Mucosa of descending colon (tissue), 3 donors: Measurements from ENCODE around the gene GPD1. TPM values are rescaled to one million over a fixed set of nuclear protein-coding genes. Genes with fewer than 3 reads are reported as not detected.
A peak's percentile ranks its signal among the peaks of the same experiment; 100 is the strongest.

Experiments
- ATAC-seq: fragments of 200-7000 bp; cut with Tn5 transposase; one replicate; pipeline ENCODE4 v1.9.1; 2020; ENCODE audit warnings: mild to moderate bottlenecking, moderate library complexity
- DNase-seq, 3 donors: peaks; one replicate each; pipeline ENCODE4 v3.0.0-alpha.2; 2020
- H3K36me3 ChIP-seq: fragments of 200-600 bp; one replicate; pipeline ENCODE4 v1.8.0; 2021; ENCODE audit warnings: low read depth, mild to moderate bottlenecking
- H3K4me1 ChIP-seq: fragments of 200-600 bp; one replicate; pipeline ENCODE4 v1.8.0; 2021; ENCODE audit warnings: low read depth, mild to moderate bottlenecking
- H3K4me3 ChIP-seq: fragments of 200-600 bp; one replicate; pipeline ENCODE4 v1.8.0; 2021; ENCODE audit warnings: mild to moderate bottlenecking
- H3K9me3 ChIP-seq: fragments of 200-600 bp; one replicate; pipeline ENCODE4 v1.8.0; 2021; ENCODE audit warnings: mild to moderate bottlenecking
- intact Hi-C, 2 donors: fragments of 100-400 bp; cut with DNase I in 1 of 2; cut with micrococcal nuclease in 1 of 2; formaldehyde crosslinking; loops; one replicate each; pipeline versions ENCODE4 v1.11.0 to v1.11.1; 2022; cut with DNase I, micrococcal nuclease
- total RNA-seq, 3 donors: library from RNA; stranded (reverse); fragmentation: NEBNext Ultra II Directional in 2 of 3; extraction: Animal tissue kit (Norgen Biotek cat#: 25700) in 2 of 3; gene quantifications; one replicate each; pipeline versions ENCODE4 v1.2.1 to v1.2.4, GENCODE V29; 2021 to 2023
- TF ChIP-seq, protein P1 (sequence below): fragments of 200-600 bp; IDR thresholded peaks from one replicate; pipeline ENCODE4 v1.8.0; 2022; ENCODE audit warnings: antibody characterized with exemption, mild to moderate bottlenecking
- donor health status: DM: no; HTN: no; CAD: no; lungs with moderate emphysema.
- donor health status: DM: no; HTN: no; CAD: no.
- donor health status: DM: no; HTN: yes; CAD: no.

Gene GPD1
- total RNA-seq, 3 donors from 2014 or later = 1.7 to 4.1 (median 1.9) TPM

DNA sequence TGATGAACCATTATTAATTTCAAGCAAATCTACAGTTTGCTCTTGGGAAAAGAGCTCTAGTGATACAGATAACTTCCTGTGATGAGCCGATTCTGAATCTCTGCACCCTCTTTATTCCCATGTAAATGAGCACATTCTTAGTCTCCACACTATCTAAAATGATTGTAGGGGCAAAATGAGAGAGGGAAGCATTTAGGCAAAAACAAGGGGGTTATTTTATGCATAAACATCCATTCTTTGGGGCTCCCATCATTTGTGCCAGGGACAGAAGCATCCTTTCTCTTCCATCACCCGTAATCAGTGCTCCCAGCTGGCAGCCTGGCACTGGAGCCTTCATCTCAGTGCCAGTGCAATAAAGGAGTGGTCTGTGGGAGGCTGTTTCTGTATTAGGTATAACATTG, 1.7 kb upstream of the GPD1 start:
- H3K4me3 ChIP-seq = no peak overlapping the region
- ATAC-seq = no peak
- intact Hi-C loops = no loop called here

DNA sequence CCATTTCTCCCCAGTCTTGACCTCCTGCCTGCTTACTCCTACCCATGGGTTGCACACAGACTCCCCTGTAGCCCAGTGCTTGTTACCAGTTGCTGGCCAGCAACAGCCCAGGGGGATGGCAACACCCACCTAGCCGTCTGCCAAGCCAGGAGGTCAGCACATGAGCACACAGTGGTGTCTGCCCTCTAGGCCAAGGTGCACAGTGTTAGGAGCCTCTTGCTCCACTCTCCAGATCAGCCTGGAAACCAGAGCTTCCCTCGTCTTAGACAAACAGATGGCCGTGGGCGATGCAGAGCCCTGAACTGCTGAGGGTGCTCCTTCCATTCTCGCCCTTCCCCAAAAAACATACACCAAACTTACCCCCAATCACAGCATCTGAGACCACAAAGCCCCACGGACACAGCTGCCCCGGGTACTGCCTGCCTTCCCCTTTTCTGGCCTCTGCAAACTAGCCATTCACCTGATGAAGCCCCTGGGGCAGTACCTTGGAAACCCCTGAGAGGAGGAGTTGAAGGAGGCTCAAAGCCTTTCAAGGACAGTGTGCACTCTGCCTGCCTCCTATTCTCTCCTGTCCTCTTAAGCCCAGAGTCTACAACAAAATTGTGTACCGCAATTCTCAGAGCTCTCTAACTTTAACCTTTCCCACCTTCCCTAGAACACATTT, 1.0 kb upstream of the GPD1 start:
- H3K36me3 ChIP-seq = peaks cover 5% of the 10 kb centered on the region
- no peak overlapping the region for H3K4me3 ChIP-seq
- no peaks in the 10 kb centered on the region for H3K9me3 ChIP-seq
- H3K4me1 ChIP-seq = peaks cover 13% of the 10 kb centered on the region
- intact Hi-C loops = no loop called here
- TF ChIP-seq, protein P1, sequence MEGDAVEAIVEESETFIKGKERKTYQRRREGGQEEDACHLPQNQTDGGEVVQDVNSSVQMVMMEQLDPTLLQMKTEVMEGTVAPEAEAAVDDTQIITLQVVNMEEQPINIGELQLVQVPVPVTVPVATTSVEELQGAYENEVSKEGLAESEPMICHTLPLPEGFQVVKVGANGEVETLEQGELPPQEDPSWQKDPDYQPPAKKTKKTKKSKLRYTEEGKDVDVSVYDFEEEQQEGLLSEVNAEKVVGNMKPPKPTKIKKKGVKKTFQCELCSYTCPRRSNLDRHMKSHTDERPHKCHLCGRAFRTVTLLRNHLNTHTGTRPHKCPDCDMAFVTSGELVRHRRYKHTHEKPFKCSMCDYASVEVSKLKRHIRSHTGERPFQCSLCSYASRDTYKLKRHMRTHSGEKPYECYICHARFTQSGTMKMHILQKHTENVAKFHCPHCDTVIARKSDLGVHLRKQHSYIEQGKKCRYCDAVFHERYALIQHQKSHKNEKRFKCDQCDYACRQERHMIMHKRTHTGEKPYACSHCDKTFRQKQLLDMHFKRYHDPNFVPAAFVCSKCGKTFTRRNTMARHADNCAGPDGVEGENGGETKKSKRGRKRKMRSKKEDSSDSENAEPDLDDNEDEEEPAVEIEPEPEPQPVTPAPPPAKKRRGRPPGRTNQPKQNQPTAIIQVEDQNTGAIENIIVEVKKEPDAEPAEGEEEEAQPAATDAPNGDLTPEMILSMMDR = no peak
- no peak for ATAC-seq
- no peak for DNase-seq

More for the DNA sequence above, 1.7 kb upstream of the GPD1 start:
- Histone ChIP-seq H3K36me3 (peaks cover 9% of the 10 kb centered on the region), H3K4me1 (peaks cover 13% of the 10 kb centered on the region), H3K9me3 (no peaks in the 10 kb centered on the region)
- TF ChIP-seq, protein P1 = no peak
- DNase-seq = no peak

DNA sequence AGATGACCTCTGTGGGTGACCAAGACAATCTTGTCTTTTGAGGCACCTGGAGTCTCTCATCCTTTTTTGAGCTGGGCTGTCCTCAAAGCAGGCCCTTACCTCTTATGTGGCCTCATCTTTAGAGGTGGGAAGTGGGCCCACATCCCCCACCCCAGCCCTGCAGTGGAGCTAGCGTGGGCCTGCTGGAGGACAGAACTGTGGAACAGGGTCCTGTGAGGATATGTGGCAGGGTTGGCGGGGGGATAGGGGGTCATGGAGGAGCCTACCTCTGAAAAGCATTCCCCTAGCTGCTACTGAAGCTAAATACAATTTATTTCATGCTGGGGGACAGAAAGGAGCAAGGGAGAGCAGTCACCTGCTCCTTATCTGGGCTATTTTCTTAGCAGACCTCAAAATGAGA, 457 bp upstream of the GPD1 start:
- DNase-seq (no peak), ATAC-seq (no peak)
- Histone ChIP-seq H3K9me3 (no peaks in the 10 kb centered on the region), H3K36me3 (no peaks in the 10 kb centered on the region), H3K4me1 (peaks cover 15% of the 10 kb centered on the region), H3K4me3 (no peak overlapping the region)
- TF ChIP-seq, protein P1 = no peak
- intact Hi-C loops = no loop called here

DNA sequence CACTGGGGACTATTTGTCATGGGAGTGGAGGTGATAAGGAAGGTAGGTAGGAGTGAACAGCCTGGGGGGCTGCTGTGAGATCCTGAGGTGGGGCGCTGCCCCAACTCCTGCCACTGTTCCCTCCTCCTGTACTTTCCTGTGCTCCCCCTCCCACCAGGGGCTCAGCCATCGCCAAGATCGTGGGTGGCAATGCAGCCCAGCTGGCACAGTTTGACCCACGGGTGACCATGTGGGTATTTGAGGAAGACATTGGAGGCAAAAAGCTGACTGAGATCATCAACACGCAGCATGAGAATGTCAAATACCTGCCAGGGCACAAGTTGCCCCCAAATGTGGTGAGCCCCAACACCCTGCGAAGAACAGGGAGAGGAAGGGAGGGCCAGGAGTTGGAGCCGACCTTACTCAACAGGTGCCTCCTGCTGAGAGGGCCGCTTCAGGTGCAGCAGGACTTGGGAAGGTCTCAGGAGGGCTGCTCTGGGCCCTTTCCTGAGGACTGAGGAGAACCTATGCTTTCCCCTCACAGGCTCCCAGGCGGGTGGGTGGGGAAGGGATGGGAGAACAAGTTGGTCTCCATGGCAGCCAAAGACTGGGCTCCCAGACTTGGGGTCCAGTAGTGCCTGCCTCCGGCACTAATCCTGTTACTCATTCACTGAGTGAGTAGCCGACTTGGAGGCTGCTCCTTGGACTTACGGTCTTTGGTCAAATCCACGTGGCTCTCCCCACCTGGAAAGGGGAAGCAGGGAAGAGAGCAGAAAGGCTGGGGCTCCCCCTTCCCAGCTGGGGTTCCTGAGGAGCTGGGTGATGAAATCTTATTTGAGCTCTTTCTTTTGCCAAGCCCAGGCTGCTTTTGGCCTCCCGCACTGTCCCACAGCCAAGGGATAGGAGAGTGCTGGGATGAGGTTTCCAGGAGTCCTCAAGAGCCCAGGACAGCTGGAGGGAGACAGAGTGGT, 884 bp downstream of the GPD1 start:
- peak in 1 of 3 donors; percentile 18 for DNase-seq
- ATAC-seq = peak; percentile 31
- intact Hi-C loops = no loop called here
- Histone ChIP-seq H3K9me3 (no peaks in the 10 kb centered on the region), H3K4me1 (peaks cover 22% of the 10 kb centered on the region), H3K36me3 (no peaks in the 10 kb centered on the region), H3K4me3 (no peak overlapping the region)
- TF ChIP-seq, protein P1 = no peak

DNA sequence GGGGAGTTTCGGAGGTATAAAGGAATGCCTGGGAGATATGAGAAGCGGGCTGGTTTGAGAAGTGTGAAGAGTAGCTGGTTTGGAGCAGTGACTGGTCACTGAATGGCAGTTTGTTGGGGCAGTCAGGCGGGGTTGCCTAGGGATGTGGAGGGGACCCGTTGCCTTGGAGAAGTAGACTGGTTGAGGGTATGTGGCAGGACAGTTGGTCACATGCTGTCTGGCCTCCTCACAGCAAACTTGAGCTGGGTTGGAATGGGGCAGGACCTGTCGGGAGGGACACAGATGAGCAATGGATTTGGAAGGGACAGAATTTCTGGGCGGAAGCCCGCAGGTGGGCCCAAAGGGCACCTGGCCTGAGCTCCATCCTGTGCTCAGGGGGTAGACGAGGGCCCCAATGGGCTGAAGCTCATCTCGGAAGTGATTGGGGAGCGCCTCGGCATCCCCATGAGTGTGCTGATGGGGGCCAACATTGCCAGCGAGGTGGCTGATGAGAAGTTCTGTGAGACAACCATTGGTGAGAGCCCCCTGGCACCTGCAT, 2.2 kb downstream of the GPD1 start:
- no peaks in the 10 kb centered on the region for H3K36me3 ChIP-seq
- no peak overlapping the region for H3K4me3 ChIP-seq
- no peak for ATAC-seq
- intact Hi-C loops = no loop called here
- DNase-seq = no peak
- no peaks in the 10 kb centered on the region for H3K9me3 ChIP-seq
- TF ChIP-seq, protein P1 = no peak
- peaks cover 34% of the 10 kb centered on the region for H3K4me1 ChIP-seq
